GM18511 (cell line): ENCODE data around the gene C13orf46.
"Not testable (repeated sequence)": the region's sequence is repeated elsewhere in the genome, so short reads cannot be mapped to it uniquely, and the experiment has no call there.

Experiments
- ATAC-seq: cut with Tn5 transposase; IDR thresholded peaks from one replicate; pipeline ENCODE4 v1.9.1; 2021; ENCODE audit warnings: mild to moderate bottlenecking, moderate library complexity; ENCODE audit not compliant: unreplicated experiment

Gene C13orf46

GRCh38 chr13:113973218-113974164, at the start of gene C13orf46:
TSS of gene C13orf46 (minus strand) at chr13:113974076. CDS start at chr13:113973997, 79 bp downstream.
- no peak for ATAC-seq

GRCh38 chr13:114022876-114023275, 49.0 kb upstream of the C13orf46 start:
- ATAC-seq: no peak

GRCh38 chr13:114022309-114022669, 48.4 kb upstream of the C13orf46 start:
- no peak for ATAC-seq

GRCh38 chr13:114021464-114022308, 47.8 kb upstream of the C13orf46 start:
- ATAC-seq: no peak

- ATAC-seq: no peak
These were observed 47.0 kb upstream of the C13orf46 start for GRCh38 chr13:114020750-114021463.

GRCh38 chr13:114020134-114020533, 46.3 kb upstream of the C13orf46 start:
- ATAC-seq: not testable (repeated sequence)

GRCh38 chr13:114019367-114019766, 45.5 kb upstream of the C13orf46 start:
- ATAC-seq: no peak

GRCh38 chr13:114018461-114019055, 44.7 kb upstream of the C13orf46 start:
- ATAC-seq: no peak

- no peak for ATAC-seq
These were observed 44.1 kb upstream of the C13orf46 start for GRCh38 chr13:114017966-114018365.

GRCh38 chr13:114017028-114017630, 43.3 kb upstream of the C13orf46 start:
- no peak for ATAC-seq

GRCh38 chr13:114016321-114017027, 42.6 kb upstream of the C13orf46 start:
- no peak for ATAC-seq

- ATAC-seq: no peak
These were observed 42.1 kb upstream of the C13orf46 start for GRCh38 chr13:114015969-114016295.

GRCh38 chr13:114015111-114015968, 41.5 kb upstream of the C13orf46 start:
- ATAC-seq: no peak

- ATAC-seq: no peak
These were observed 40.2 kb upstream of the C13orf46 start for GRCh38 chr13:114013952-114014629.

GRCh38 chr13:114013336-114013735, 39.5 kb upstream of the C13orf46 start:
- ATAC-seq: no peak

- no peak for ATAC-seq
These were observed 39.0 kb upstream of the C13orf46 start for GRCh38 chr13:114012921-114013320.

GRCh38 chr13:114012141-114012540, 38.3 kb upstream of the C13orf46 start:
- no peak for ATAC-seq

- no peak for ATAC-seq
These were observed 37.4 kb upstream of the C13orf46 start for GRCh38 chr13:114011226-114011625.
